HG03064 (cell line): ENCODE data around the gene CDC26.

Source experiments
- ATAC-seq: cut with Tn5 transposase; IDR thresholded peaks from one replicate; pipeline ENCODE4 v1.9.1; 2021; ENCODE audit warnings: low read depth; ENCODE audit not compliant: unreplicated experiment

The CDC26 gene

GRCh38 chr9:113275157-113276131 lies at the start of gene CDC26, which contains the start of gene PRPF4:
CDC26 (minus strand) TSS chr9:113275572; CDS start chr9:113272507, 3,065 bp downstream.
PRPF4 (plus strand) TSS chr9:113275658; CDS start chr9:113275744, 86 bp downstream.
- ATAC-seq: peak; percentile 98

- ATAC-seq: no peak
Observed at GRCh38 chr9:113322671-113323070, 47.3 kb upstream of the CDC26 start.

DNA sequence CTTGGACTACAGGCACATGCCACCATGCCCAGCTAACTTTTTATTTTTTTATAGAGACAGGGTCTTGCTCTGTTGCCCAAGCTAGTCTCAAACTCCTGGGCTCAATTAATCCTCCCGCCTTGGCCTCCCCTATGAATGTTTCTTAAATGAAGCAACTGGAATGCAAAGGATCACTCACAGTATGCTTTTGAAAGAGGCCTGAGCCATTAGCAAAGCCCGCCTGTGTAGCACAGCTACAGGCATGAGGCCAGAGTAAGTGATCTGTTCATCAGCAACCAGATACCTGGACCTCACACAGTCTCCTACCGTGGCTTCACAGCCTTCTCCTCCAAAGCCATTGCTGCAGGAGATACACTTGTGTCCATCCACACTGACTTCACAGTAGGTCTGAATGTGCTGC lies 44.7 kb upstream of the CDC26 start:
- no peak for ATAC-seq

GRCh38 chr9:113319054-113319453 lies 43.7 kb upstream of the CDC26 start:
- ATAC-seq: no peak

DNA sequence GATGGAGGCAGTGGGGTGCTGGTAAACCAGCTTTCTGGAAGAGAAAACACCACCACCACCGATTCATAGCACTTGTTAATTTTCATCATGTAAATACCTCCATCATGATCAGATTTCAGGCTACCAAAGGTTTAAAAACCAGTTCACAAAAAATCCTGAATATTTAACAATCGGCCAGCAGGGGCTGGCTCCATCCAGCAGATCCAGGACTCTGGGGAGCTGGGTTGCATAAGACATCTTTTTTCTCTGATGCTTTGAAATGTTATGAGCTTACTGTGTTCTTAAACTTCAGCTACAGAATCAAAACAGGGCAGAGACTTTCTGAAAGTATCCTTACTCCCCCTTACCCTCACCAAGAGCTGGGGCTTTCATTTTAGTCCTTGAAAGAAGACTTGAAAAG lies 42.4 kb upstream of the CDC26 start:
- ATAC-seq: no peak

DNA sequence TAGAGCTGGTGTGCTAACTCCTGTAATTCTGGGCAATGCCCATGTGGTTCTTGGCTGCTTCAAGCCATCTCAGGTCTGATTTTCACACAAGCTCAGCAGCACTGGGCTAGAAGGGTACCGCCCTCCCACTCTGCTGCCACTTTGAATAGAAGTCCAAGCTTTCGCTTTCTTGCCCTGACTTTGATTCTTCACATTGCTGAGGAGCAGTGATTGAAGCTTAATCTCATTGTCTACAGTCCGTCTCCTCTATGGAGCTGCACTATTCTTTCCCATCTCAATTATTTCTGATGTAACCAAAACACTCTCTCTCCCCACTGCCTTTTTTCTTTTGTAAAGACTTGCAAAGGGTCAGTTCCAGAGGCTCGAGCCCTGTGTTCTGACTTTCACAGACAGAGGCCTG lies 40.7 kb upstream of the CDC26 start:
- ATAC-seq: no peak

GRCh38 chr9:113315231-113315630 lies 39.9 kb upstream of the CDC26 start:
- no peak for ATAC-seq

GRCh38 chr9:113313261-113313660 lies 37.9 kb upstream of the CDC26 start:
- ATAC-seq: no peak

DNA sequence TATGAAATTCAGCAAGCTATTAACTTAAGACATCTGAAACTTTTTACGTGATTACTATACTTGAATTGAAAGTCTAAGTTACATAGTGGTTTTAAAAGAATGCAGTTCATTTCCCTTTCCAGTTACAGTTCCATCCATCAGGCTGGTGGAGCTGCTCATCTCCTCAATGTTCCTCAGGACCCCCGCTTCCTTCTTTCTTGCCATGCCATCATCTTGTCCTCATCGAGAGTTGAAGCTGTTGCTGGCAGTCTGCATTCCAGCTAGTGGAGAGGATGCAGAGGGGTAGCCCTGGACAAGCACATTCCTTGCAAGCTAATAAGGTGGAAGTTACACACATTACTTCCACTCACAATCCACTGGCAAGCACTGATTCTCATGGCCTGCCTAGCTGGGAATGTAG lies 36.6 kb upstream of the CDC26 start:
- ATAC-seq: no peak

GRCh38 chr9:113310538-113310937 lies 35.2 kb upstream of the CDC26 start:
- no peak for ATAC-seq

DNA sequence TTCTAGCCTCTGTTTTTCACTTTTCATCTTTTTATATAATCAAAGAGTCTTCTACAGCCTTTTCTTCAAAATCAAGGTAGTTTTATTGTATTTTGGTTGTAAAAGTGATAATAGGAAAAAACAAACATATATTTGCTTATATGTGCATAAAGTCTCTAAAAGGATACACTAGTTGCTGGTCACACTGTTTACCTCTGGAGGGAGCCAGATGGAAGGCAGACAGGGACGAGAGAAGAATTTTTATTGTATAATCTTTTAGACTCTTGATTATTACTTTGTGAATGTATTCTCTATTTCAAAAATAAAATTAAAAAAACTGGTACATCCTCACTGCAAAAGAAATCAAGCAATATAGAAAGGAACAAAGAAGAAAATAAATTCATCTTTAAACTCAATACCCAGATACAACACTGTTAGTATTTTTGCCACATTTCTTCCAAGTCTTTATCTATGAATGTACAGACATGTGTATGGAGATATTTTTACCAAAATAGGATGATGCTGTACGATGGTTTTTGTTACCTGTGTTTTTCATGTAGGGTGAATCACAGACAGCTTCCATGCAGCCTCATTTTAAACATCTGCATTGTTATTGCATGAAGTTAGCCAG lies 33.9 kb upstream of the CDC26 start:
- no peak for ATAC-seq

GRCh38 chr9:113307396-113307975 lies 32.1 kb upstream of the CDC26 start:
- ATAC-seq: no peak

DNA sequence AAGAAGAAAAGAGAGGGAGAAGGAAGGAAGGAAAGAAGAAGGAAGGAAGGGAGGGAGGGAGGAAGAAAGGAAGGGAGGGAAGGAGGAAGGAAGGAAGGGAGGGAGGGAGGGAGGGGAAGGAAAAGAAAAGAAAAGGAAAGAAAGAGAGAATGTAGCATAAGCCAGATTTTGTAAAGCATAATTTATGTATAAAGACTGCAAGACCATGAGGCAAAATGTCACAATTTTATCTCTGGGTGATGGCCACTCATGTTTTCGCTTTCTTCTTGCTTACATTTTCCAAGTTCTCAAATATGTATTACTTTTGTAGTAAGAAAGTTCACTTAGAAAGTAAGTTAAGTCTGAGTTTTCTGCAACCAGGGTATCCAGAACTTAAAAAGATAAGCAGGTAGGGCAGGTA lies 31.2 kb upstream of the CDC26 start:
- ATAC-seq: no peak

DNA sequence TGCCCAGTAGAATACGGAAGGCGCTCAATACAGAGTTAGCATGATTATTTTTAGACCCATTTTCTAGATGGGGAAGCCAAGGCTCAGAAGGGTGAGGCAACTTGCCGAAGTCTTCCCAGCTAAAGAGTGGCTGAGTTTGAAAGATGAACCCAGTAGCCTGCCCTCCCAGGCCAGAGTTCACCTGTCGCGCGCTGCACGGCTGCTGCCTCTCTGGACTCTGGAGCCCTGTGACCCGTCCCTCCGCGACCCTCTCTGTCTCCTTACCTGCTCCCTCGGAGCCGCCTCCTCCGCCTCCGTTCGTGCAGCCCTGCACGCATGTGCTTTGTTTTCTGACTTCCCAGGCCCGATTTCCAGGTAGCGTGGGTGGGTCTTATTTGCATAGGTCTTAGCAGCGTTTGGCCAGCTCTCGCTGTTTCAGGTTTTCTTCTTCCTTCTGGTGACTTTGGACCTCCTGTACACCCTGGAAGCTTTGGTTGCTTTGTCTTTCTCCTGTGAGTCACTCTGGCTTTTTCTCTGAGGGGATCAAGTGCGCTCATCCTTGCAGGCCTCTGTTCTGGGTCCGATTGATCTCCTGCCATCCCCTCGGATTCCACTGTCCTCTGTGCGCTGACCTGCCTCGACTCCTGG lies 27.5 kb upstream of the CDC26 start, which contains the start of gene RNF183:
RNF183 (minus strand) TSS at position 585 of the 627 bp plus-strand sequence. CDS start 5,192 bp downstream, outside the sequence.
- ATAC-seq: no peak

DNA sequence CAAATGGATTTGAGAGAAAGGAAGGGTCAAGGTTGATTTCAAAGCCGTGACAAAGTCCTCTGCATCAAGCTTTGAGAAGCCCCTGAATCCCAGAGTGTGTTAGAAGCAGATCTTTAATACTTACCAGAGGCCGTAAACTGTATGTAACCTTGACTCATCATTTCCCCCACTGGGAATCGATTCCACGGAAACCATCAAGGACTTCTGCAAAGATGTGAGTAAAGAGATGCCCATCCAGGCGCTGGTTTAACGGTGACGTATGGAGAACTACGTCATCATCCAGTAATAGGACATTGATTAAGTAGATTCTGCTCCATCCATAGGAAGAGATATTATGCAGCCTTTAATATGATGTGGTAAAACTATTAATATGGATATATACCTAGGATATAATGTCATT lies 26.2 kb upstream of the CDC26 start:
- ATAC-seq: no peak

DNA sequence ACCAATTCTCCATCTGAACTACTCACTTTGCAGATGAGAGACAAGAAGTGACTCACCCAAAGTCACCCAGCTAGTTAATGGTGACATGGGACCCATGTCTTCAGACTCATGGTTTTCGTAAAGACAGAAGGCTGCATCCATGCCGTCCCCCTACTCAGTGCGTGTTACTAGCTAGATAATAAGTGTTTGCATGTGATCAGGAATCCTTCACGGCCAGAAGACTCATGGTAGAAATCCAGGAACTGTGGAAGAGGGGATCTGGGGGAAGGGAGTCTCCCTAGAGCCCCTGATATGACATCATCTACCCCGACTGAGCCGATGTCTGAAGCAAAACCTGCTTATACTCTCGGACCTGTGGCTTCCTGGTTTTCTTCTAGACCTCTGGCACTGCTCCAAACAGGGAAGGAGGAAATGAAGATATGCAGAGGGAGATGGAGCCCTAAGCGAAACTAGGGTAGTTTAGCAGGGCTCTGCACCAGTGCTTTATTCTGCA lies 24.5 kb upstream of the CDC26 start:
- ATAC-seq: no peak

- no peak for ATAC-seq
Observed at GRCh38 chr9:113298924-113299770, 23.8 kb upstream of the CDC26 start.

- no peak for ATAC-seq
Observed at GRCh38 chr9:113298311-113298710, 22.9 kb upstream of the CDC26 start.

DNA sequence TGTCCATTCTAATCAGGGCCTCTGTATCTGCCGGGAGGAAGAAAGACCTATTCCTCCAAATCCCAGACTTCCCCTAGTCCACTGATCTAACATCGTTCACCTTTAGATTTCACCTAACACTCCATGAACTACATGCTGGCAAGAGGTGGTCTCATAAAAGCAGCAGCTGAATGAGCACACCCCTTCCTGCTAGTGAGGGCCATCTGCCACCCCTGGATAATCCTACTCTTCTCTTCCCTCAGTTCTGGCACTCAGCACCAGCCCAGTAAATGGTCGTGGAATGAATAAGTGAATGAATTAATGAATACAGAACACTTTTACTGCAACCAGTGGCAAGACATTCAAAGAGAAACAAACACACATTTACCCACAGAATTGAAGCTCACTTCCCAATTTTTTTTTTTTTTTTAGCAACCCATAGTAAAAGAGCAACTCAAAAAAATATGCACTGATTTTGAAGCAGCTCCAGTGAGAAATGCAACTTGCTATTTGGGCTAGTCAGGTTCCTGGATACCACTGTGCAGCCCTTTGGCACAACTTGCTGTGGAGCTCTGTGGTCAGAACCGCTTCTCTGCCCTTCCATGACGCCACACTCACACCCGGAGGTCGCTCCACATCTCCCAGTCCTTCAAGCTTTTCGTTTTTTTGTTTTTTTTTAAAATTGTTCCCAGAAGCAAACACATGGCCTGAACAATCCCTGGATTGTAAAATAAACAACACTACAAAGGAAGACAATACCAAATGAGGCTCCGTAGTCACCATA lies 21.6 kb upstream of the CDC26 start:
- ATAC-seq: no peak
